GM21737 (cell line): ENCODE measurements around the gene PET117.
A peak's percentile ranks its signal among the peaks of the same experiment; 100 is the strongest.
"Not testable (repeated sequence)": the region's sequence is repeated elsewhere in the genome, so short reads cannot be mapped to it uniquely, and the experiment has no call there.

Experiments
- ATAC-seq: cut with Tn5 transposase; IDR thresholded peaks from one replicate; pipeline ENCODE4 v1.9.1; 2021; ENCODE audit warnings: mild to moderate bottlenecking, moderate library complexity; ENCODE audit not compliant: unreplicated experiment

Gene PET117, protein sequence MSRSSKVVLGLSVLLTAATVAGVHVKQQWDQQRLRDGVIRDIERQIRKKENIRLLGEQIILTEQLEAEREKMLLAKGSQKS

DNA sequence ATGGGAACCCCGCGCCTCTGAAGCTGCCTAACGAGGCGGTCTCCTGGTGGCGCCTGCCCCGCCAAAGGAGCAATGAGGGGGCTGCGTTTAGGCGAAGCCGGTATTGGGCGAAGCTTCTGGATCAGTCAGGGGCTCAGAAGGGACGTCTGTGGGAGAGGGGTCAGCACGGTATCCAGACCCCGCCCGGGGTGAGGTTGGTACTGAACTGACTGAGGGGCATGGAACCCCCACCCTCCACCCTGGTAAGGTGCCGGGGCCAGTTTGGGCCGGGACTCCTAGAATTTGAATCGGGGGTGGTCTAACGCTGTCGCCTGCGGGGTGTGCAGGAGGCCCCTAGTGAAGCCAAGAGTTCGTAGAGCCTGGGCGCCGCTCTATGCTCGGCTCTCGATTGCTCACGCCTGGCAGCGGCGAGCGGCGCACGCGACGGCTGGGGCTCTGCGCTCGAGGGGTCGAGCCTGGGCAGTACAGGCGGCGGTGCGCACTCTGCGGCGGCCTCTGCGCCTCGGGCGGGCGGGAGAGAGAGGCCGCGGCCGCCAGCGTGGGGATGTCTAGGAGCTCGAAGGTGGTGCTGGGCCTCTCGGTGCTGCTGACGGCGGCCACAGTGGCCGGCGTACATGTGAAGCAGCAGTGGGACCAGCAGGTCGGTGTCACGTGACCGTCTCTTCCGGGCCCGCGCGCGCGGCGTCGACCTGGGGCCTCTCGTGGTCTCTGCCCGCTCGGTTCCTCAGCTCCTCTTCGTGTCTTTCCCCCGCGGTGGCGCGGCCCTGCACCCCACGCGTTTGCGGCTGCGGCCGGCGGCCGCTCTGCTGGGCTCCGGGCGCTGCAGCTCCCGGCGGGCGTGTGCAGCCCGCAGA is at the start of gene PET117, which contains the start of gene KAT14:
Gene PET117 (plus strand): TSS at position 452 of the 854 bp plus-strand sequence. CDS start 93 bp downstream, at position 545.
Gene KAT14 (plus strand): TSS at position 452 of the 854 bp plus-strand sequence. CDS start 4,798 bp downstream, outside the sequence.
- ATAC-seq = peak; percentile 87

DNA sequence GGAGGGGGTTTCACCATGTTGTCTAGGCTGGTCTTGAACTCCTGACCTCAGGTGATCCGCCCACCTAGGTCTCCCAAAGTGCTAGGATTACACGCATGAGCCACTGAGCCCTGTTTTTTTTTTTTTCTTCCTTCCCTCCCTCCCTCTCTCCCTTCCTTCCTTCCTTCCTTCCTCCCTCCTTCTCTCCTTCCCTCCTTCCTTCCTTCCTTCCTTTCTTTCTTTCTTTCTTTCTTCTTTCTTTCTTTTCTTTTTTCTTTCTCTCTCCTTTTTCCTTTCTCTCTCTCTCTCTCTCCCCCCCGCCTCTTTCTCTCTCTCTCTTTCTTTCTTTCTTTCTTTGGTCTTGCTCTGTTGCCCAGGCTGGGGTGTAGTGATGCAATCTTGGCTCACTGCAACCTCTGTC is 49.4 kb upstream of the PET117 start:
- not testable (repeated sequence) for ATAC-seq

DNA sequence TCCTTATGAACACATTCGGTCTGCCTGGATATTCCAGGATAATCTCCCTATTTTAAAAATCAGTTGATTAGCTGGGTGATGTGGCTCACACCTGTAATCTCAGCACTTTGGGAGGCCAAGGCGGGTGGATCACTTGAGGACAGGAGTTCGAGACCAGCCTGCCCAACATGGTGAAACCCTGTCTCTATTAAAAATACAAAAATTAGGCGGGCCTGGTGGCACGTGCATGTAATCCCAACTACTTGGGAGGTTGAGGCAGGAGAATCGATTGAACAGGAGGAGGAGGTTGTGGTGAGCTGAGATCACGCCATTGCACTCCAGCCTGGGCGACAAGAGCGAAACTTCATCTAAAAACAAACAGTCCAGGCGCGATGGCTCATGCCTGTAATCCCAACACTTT is 48.8 kb upstream of the PET117 start:
- not testable (repeated sequence) for ATAC-seq

DNA sequence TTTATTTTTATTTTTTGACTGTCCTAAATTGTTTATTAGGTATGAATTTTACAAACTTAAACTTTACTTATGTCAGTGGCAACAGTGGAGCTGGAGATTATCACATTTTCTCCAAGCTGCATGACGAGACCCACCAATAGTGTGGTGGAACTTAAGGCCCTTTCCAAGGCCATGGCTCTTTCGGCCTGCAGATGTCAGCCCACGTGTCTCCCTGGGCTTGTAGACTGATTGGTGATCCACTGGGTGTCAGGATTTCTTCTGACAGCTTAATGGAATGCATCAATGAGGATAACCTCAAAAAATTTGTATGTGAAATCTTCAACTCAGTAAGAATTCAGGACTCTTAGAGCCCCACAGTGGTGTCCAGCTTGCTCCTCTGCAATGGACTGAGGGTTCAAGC is 47.6 kb upstream of the PET117 start:
- no peak for ATAC-seq

DNA sequence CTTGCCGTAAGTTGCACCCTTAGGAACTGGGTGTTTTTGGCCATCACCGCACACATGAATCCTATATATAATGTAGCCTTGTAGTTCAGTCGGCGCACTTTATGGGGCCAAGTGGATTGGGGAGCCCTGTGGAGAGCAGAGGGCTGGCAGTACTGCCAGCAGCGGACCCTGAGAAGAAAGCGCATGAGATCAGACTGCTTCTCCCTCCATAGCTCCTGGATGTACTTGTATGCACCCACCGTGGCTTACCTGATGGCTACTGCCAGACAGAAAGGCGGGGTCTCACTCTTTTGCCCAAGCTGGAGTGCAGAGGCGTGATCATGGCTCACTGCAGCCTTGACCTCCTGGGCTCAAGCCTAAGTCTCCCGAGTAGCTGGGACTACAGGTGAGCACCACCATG is 47.2 kb upstream of the PET117 start:
- ATAC-seq = no peak

DNA sequence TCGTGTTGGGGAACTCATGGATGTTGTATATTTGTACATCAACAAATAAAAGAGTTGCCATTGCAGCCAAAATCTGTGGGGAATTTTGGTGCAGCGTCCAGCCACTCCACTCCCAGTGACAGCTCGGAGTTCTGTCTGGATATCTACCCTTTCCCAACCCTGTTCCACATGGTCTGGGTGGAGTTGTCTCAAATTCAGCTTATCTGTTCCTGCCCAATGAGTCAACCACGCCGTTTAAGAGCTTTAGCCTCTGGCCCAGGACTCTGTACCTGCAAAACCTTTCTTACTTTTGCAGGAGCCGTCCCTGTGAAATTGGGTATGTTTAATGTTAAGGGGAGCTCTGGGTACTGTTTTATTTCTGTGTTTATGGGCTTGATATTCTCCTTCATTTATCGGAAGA is 46.0 kb upstream of the PET117 start:
- no peak for ATAC-seq

DNA sequence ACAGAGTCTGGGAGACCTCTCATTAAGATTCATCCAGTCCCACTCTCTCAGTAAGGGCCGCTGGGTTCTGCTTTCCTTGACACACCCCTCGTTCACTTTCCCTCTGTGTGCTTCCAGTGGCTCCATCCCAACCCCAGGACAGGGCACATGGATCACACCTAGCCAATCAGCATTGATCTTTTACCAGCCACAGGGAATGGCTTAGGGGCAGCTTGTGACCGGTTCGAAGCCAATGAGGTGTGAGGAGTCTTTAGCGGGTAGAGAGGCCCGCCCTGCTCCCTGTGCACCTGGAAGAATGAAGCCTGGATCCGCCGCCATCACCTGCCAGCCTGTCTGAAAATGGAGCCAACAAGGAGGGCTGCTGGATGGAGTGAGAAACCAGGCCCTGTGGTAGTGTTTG is 44.8 kb upstream of the PET117 start:
- ATAC-seq = no peak

DNA sequence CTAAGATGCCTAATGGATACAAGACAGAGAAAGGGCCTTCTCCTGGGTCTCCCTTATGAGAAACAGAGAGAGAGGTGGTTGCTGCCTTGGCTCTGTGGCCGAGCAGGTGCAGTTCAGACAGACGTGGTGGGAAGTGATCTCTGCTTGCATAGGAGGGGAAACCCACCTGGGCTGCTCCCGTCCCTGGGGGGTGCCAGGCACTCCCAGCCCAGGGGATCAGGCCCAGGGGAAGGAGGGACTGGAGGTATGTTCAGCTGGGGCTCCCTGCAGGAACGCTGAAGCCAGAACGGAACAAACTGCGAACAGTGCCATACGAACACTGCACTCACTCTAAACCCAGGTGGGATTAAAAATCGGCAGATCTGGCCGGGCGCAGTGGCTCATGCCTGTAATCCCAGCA is 44.3 kb upstream of the PET117 start:
- no peak for ATAC-seq

DNA sequence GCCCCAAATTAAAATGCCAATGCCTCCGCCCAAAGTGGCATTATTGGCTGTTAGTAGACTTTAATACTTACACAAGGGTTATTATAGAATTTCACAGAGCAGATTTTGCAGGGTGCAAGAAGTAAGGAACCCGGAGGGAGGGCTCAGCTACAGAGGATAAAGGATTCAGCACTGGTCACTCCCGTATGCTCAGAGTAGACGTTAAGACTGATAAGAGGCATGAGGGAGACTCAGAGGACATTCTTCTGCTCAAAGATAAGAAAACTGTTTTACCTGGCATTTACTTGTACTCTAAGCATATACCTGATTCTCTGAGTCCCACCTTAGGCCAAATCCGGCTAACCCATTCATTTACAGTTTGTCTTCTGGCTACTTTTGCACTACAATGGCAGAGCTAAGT is 43.5 kb upstream of the PET117 start:
- ATAC-seq = no peak

DNA sequence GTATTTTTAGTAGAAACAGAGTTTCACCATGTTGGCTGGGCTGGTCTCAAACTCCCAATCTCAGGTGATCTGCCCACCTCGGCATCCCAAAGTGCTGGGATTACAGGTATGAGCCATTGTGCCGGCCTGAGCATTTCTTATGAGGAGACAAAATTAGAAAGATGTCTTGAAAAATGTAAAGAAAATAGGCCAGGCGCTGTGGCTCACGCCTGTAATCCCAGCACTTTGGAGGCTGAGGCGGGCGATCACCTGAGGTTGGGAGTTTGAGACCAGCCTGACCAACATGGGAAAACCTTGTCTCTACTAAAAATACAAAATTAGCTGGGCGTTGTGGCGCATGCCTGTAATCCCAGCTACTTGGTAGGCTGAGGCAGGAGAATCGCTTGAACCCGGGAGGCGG is 37.1 kb upstream of the PET117 start:
- ATAC-seq = not testable (repeated sequence)

DNA sequence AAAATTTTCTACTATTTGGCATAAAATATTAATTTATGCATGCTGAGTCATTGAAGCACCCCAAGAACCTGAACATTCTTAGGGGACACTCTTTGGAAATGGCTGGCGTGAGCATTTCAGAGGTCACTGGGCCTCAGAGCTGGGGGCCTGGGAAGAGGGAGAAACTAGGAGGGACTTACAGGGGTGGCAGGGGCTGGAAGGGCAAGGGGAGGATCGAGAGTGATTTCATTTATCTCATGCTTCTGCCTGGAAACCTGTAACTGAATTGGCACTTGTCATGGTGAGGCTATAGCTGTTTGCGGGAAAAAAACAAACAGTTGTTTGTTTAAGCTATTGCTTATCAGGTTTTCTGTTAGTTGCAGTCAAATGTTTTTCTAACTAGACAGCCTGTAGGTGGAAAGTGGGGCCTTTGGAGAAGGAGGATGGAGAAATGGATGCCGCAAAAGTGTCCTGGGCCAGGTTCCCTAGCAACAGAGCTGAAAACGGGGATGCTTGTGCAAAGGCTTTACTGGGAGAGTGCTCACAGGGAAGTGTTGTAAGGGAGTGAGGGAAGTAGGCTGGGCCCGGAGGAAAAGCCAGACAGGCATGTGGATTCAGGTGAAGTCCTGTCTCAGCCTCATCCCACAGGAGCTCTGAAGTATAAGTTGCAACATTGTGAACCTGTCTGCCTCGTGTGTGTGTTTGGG is 36.4 kb upstream of the PET117 start:
- ATAC-seq = no peak

DNA sequence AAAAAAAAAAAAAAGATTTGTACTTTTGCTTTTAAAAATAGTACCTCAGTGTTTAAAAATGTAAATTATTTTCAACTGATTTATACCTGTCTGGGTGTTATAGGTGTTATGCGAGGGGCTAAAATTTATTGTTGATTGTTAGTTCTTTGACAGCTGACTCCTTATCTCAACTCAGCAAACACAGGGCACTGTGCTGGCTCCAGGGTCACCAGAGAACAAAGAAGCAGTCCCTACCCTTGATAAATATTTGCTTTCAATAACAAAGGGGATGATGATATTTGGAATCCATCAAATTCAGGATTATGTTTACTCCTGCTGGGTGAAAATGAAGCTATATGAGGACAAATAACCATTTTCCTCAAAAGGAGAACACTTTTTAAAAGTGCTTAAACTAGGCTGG is 34.2 kb upstream of the PET117 start:
- ATAC-seq = no peak

DNA sequence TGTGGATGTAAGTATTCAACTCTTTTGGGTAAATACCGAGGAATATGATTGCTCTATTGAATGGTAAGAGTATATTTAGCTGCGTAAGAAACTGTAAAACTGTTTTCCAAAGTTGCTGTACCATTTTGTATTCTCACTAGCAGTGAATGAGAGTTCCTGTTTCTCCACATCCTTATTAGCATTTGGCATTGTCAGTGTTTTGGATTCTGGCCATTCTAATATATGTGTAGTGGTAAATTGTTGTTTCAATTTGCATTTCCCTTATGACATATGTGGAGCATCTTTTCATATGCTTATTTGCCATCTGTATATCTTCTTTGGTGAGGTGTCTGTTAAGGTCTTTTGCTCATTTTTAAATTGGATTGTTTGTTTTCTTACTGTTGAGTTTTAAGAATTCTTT is 29.3 kb upstream of the PET117 start:
- no peak for ATAC-seq

DNA sequence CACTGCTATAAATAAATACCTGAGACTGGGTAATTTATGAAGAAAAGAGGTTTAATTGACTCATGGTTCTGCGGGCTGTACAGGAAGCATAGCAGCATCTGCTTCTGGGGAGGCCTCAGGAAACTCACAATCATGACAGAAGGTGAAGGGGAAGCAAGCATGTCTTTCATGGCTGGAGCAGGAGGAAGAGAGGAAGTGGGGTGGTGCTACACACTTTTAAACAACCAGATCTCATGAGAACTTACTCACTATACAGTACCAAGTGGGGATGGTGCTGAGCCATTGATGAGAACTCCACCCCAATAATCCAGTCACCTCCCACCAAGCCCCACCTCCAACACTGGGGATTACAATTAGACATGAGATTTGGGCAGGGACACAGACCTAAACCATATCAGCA is 9.1 kb upstream of the PET117 start:
- not testable (repeated sequence) for ATAC-seq

DNA sequence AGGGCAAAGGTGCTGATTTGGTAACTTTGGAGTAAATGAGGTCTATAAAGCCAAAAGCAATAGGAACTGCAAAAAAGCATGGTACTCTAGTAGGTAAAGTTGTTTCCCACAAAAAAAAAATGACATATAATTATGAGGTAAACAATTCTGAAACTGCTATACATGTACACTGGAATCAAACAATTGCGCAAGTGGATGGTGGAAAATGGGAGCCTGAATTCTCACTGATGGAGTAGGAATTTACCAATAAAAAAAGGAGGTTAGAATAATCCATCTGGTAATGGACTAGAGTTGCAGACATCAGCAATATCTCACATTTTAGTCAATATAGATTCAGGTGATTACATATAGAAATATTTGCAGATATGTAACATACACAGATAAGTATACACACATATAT is 5.0 kb upstream of the PET117 start:
- no peak for ATAC-seq

DNA sequence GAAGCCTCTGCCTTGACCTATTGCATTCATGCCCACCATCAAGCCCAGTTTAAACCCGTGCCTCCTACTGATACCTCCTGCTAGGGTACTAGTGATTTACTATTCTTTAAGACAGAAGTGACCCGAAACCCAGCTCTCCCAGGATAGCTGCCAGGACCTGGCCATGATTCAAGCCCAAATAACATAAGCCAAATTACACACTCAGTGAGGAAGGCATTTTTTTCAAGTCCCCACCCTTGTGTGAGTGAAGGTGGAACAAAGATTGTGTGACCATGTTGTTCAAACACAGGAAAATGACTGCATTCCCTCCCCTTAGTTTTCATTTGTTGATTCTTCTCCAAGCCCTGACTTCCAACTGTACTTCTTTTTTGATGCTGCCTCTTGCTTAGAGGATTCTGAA is 3.7 kb upstream of the PET117 start:
- ATAC-seq = no peak

DNA sequence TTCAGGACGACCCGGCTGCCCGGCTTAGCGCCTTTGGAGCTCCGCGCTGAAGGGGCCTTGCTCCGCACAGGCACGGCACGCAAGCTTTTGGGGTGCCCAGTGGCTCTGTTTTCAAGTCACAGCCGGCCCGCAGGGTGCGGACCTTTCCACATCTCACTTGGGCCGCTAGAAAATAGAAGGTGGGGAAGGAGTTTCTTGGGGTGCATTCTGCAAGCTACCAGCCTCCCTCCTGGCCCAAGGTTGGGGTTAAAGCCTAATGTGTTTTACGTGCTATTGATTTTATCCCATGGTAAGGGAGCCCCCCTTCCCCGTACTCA is 561 bp downstream of the PET117 start:
- no peak for ATAC-seq

DNA sequence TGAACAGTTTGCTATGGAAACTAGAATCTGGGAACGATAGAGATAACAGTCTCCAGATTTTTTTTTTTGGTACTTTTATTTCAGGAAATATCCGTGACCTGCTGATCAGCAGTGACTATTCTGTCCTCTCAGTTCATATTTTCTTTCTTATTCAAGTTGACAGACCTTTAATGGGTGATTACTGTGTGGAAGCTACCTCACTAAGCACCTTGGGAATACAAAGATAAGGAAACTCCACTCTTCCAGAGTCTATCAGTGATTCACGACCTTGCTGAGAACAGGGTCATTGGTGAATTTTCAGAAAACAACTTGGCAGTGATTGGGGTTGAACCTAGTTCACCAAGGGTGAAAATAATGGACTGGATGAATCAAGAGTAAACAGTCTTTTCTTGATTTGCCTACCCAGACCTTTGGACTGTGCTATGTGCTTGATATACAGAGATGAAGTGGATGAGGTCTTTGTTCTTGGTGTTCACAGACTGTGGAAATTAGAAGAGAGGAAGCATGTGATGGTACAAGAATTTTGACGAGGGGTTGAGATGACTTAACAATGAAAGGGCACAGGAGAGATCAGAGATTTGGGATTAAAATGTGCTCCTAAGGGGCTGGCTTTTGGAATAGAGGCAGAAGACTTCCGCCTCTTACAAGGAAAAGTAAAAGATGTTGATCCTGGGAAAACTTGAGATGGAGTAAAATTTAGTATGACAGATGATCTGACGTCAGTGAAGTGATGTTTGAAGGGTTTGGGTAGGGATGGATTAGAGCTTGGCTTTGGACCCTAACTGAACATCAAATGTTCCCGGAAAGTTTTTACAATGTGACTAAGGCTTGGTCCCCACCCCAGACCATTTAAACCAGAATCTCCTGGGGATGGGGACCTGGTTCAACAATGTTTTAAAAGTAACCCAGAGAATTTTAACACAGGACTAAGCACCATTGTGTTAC is 1.2 kb downstream of the PET117 start:
- ATAC-seq = no peak

DNA sequence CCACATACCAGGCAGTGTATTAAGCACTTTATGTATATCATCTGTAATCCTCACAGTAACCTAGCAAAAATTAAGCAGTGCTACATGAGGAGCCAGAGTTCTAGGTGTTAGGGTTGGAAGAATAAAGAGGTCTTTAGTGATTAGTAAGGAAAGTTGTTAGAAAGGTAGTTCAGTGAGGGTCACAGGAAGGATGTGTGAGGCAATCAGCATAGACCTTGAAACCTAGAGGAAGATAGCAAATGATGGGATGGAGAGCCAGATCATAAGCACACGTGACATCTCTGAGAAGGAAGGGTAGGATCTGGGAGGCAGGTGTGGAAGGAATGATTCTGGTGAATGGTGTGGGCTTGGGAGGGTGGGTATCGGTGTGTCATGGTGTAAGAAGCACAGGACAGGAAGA is 2.2 kb downstream of the PET117 start:
- no peak for ATAC-seq

DNA sequence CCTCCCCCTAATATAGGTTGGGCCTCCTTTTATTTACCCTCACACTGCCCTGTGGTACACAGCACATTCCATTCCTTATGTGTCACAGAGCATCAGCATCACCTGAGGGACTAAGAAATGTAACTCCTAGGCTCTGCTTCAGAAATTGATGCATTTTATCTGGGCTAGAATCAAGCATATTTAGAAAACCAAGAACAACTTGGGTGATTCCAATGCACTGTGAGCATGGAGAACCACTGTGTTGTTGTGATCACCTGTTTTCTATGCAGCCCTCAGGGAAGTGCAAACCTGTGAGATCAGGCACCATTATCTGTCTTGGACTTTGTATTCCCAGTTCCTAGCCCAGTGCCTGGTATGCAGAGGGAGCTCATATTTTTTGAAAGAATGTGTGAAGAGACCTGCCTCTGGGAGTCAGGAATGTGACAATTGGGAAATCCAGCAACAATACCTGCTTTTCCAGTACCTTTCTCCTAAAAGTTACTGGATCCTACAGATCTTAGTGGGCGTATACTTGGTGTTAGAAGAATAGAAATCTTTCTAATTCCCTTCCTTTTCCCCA is 7.0 kb downstream of the PET117 start:
- no peak for ATAC-seq

DNA sequence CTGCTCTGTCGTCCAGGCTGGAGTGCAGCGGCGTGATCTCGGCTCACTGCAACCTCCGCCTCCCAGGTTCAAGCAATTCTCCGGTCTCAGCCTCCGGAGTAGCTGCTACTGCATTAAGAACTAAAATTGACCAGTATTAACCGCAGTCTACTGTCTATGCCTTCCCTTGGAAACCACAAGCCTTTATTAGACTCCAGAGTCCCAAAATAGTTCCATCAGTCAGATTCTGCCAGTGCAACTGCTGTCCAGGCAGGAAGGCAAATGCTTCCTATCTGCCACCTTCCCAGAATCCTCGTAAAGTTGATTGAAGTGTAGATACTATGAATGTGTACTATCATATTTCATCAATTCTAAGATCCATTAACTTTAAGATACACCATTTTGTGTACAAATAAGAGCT is 16.7 kb downstream of the PET117 start:
- no peak for ATAC-seq
